Stimulated activated CD4-positive, alpha-beta T cell treated with anti-CD3 and anti-CD28 coated beads, Interleukin-2, amount 100 ng/mL, for 4 hours (primary cell): ENCODE data around the gene TRIM43B.
"Not testable (repeated sequence)": the region's sequence is repeated elsewhere in the genome, so short reads cannot be mapped to it uniquely, and the experiment has no call there.

ENCODE experiments used
- DNase-seq: peaks from one replicate; pipeline ENCODE4 v3.0.0-alpha.2; 2020; ENCODE audit warnings: low read depth

Gene TRIM43B

DNA sequence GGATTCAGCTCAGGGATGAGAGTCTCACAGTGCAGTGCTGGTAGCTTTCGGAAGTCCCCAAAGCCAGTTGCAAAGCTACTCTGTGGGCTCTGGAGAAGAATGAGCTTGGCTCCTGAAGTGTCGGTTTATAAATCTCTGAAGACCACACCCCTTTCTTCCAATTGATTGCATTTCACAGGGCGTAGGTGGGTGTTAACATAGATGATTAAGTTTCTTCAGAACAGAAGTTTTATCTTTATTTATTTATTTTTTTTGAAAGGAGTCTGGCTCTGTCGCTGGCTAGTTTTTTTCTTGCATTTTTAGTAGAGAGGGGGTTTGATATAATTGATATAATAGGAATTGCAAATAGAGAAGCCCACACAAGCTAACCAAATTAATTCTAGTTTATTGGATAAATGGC is at the start of gene TRIM43B:
TRIM43B (minus strand) TSS at position 101 of the 400 bp plus-strand sequence. CDS start 2,040 bp downstream, outside the sequence.
- not testable (repeated sequence) for DNase-seq

- no peak for DNase-seq
Observed at GRCh38 chr2:95531254-95531771, 46.8 kb upstream of the TRIM43B start.

GRCh38 chr2:95530734-95531133 is 46.2 kb upstream of the TRIM43B start:
- DNase-seq: no peak

DNA sequence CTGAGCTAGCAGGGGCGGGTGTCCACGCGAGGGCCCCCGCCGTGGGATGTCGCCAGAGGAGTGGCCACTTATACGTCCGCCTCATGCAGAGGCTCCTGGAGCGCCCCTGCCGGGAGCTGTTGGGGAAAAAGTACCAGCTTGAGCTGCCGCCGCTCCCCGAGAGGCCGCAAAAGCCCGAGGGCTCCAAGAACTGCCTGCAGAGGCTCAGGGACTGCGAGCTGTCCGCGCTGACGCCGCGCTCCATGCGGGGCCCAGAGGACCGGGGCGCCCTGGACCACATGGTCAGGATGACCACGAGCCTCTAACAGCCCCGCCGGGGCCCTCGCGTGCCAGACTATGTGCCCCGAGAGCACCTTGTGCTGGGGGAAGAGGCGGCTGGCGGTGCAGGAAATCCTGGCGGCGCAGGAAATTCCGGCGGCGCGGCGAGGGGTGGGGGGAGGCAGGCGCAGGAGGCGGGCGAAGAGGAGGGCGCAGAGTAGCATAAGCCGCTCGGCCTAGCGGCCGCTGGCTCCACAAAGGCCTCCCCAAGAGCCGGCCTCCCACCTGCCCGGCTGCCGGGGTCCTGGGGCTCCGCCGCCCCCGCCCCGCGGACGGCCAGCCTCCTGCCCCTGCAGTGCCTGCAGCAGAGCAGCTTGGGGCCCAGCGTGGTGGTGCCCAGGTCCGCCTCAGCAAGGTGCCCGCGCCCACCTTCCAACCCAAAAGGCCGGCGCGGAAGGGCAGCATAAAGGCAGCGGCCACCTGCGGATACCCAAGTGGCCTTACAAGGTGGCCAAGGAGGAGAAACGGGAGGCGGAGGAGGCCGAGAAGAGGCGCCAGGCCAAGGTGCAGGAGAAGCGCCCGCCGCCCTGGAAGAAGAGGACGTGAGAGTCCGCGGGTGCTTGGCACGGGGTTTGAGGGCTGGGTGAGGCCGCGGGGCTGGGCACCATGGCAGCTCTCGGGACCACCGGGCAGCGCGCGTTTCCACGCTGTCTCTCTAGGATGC is 42.1 kb upstream of the TRIM43B start:
- DNase-seq: peak; percentile 41

DNA sequence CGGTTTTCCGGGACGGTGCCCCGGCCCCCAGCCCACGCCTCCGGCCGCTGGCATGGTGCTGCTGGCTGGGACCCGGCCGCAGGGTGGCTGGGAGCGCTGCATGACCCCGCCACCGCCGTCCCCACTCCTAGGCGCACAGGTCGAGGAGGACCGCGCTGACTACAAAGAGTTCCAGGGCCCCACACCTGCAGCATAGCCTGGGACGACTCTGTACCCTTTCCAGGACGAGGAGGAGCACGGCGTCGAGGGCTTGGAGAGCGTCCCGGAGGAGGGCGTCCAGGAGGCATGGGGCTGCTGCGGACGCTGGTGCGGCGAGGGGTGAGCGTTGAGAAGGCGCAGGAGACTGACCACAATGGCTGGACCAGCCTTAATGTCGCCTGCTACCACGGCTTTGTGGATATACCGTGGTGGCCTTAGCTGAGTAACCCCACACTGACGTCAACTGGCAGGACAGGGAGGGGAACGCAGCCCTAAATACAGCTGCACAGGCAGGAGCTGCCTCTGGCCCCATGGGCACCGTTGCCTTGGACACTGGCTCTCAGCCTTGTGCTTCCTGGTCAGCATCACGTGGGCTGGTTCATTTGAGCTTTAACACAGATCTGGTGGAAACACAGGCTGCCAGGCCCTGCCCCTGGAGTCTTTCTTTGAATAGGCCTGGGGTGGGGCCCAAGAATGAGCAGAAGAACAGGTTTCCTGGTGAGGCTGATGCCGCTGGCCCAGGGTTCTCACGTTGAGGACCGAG is 40.9 kb upstream of the TRIM43B start:
- no peak for DNase-seq

DNA sequence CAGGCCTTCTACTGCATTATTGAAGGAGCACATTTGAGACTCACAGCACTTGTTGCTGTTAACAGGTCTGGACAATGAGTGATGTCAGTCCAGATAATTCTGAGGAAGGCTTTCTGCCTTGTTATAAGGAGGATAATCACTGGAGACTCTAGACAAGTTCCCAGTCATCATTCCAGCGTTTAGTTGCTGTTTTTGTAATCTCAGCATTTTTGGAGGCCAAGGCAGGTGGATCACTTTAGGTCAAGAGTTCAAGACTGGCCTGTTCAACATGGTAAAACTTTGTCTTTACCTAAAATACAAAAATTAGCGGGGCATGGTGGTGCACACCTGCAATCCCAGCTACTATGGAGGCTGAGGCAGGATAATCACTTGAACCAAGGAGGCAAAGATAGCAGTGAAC is 39.6 kb upstream of the TRIM43B start:
- no peak for DNase-seq

DNA sequence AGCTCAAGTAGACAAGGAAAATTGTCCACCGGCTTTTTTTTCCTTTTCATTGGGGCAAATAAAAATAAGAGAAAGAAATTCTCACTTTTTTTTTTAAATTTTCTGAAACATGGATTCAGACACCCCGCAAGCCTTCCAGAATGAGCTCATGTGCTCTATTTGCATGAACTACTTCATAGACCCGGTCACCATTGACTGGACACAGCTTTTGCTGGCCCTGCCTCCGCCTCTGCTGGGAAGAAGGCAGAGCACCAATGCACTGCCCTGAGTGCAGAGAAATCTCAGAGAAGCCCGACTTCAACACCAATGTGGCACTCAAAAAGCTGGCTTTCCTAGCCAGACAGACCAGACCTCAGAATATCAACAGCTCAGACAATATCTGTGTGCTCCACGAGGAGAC is 30.2 kb upstream of the TRIM43B start:
- no peak for DNase-seq

DNA sequence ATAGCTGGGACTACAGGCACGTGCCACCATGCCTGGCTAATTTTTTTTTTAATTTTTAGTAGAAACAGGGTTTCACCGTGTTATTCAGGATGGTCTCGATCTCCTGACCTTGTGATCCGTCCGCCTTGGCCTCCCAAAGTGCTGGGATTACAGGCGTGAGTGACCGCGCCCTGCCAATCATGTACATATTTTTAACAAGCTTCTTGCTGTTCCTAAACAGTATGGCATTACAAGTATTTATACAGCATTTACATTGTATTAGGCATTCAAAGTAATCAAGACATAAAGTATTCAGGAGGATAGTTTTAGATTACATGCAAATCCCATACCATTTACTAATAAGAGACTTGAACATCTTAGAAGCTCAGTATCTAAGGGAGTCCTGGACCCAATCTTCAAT is 29.7 kb upstream of the TRIM43B start:
- DNase-seq: not testable (repeated sequence)

- DNase-seq: no peak
Observed at GRCh38 chr2:95509408-95509807, 24.9 kb upstream of the TRIM43B start.

GRCh38 chr2:95505222-95505621 is 20.7 kb upstream of the TRIM43B start:
- DNase-seq: no peak

DNA sequence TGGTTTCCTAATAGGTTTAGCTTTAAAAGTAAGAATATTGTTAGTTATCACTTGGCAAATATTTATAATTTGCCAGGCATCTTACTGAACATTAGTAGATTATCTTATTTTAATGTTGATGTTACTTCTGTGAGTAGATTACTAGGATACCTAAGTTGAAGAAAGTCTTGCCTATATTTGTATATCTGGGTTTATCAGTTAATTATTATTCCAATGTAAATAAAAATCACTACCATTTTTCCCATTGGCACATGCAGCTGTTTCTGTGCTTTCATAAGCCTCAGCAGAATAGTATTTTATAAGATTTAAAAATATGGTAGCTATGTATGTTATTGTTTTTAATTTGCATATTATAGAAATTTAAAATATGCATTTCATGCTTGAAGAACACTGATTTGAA is 16.3 kb upstream of the TRIM43B start:
- no peak for DNase-seq

- DNase-seq: not testable (repeated sequence)
Observed at GRCh38 chr2:95492076-95492475, 7.5 kb upstream of the TRIM43B start.

GRCh38 chr2:95475025-95475424 is 9.5 kb downstream of the TRIM43B start:
- DNase-seq: not testable (repeated sequence)

DNA sequence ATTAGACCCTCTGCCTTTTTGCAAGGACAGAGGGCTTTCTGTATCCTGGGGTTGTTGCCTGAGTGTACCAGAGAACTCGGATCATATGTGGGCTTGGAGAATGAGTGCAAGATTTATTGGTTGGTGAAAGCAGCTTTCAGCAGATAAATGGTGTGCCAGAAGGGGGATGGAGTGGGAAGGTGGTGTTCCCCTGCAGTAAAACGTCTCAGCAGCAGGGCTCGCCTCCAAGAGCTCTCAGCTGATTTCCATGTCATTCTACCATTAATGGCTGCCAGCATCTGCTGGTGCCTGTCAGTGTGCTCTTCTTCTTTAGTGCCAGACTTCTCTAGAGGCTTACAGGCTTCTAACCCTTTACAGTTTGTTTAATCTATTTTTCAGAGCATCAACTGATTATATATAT is 16.6 kb downstream of the TRIM43B start:
- DNase-seq: not testable (repeated sequence)

DNA sequence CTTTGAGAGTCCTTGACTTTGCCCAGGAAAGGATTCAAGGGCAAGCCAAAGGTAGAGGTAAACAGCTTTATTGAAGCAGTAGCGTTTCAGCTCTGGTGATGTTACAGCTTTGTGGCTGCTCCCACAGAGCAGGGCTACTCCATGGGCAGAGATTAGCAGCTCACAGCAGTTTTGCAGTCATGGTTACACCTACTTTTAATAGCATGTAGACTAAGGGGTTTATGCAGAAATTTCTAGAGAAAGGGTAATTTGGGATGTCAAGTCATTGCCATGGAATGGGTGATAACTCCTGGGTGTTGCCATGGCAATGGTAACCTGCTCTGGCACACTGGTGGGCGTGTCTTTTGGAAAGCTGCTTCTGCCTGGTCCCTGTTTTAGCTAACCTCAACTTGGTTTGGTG is 18.0 kb downstream of the TRIM43B start:
- DNase-seq: not testable (repeated sequence)

DNA sequence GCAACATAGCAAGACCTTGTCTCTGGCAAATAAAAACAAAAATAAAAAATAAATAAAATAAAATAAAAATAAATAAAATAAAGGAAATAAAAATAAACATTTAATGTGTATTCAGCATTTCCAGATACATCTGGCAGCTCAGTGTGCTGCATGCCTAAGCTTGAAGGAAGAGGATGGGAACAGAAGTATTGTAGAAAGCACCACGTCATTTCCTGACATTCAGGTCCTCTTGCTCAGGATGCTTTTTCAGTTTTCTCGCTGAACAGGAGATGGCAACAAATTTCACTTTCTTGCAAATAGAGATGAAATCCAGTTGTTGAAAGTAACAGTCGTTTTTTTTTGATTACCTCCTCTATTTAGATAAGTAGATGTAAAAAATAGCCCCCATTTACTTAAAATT is 21.3 kb downstream of the TRIM43B start:
- not testable (repeated sequence) for DNase-seq

- DNase-seq: not testable (repeated sequence)
Observed at GRCh38 chr2:95445317-95445716, 39.2 kb downstream of the TRIM43B start.

- DNase-seq: not testable (repeated sequence)
Observed at GRCh38 chr2:95442474-95443099, 42.0 kb downstream of the TRIM43B start.

GRCh38 chr2:95435872-95436209 is 48.7 kb downstream of the TRIM43B start:
- not testable (repeated sequence) for DNase-seq

- not testable (repeated sequence) for DNase-seq
Observed at GRCh38 chr2:95435162-95435871, 49.2 kb downstream of the TRIM43B start.

- DNase-seq: not testable (repeated sequence)
Observed at GRCh38 chr2:95434507-95435076, 50.0 kb downstream of the TRIM43B start.
